K562 (cell line): ENCODE measurements around the gene CMTR1. TPM values are rescaled to one million over a fixed set of nuclear protein-coding genes. Genes with fewer than 3 reads are reported as not detected.
A peak's percentile ranks its signal among the peaks of the same experiment; 100 is the strongest.

ENCODE experiments used
- CCNT2 ChIP-seq: IDR thresholded peaks from 2 replicates; pipeline ENCODE4 v1.6.1; 2011; ENCODE audit warnings: borderline replicate concordance, low read depth, mild to moderate bottlenecking, moderate library complexity, mixed read lengths, low read length; ENCODE audit not compliant: insufficient read length; ENCODE audit errors: extremely low read depth
- CTCF ChIP-seq, 3 experiments: IDR thresholded peaks in 2 of 3; conservative IDR thresholded peaks in 1 of 3; 2 replicates each; pipeline ENCODE4 v1.5.1; 2011 to 2012; ENCODE audit warnings: low read length in 3 of 3, mild to moderate bottlenecking in 3 of 3, control low read depth in 2 of 3, improper control_type of control experiment in 1 of 3, inconsistent platforms in 1 of 3, low read depth in 1 of 3, mixed read lengths in 1 of 3, moderate library complexity in 1 of 3; ENCODE audit not compliant: insufficient read depth in 2 of 3
- FOXJ3 ChIP-seq: sonication (generic); formaldehyde crosslinking; IDR thresholded peaks from 2 replicates; pipeline ENCODE4 v1.4.0; 2020; ENCODE audit warnings: mild to moderate bottlenecking, missing genetic modification reagents
- HEY1 ChIP-seq: fragments of 250-450 bp; sonication (Bioruptor Pico); IDR thresholded peaks from 2 replicates; pipeline ENCODE4 v1.5.0; 2020; ENCODE audit warnings: mild to moderate bottlenecking, moderate library complexity, borderline replicate concordance
- JUN ChIP-seq, 2 experiments: sonication (generic) in 1 of 2; formaldehyde crosslinking in 1 of 2; IDR thresholded peaks; 2 replicates each; pipeline versions ENCODE4 v1.6.1 to v1.8.0; 2012 to 2022; ENCODE audit warnings: borderline replicate concordance in 2 of 2, mild to moderate bottlenecking in 2 of 2, improper control_type of control experiment in 1 of 2, low read depth in 1 of 2, low read length in 1 of 2, missing genetic modification reagents in 1 of 2
- MLLT1 ChIP-seq, 2 experiments: fragments of 450-650 bp; IDR thresholded peaks; 2 replicates each; pipeline ENCODE4 v1.6.1; 2016
- POLR2G ChIP-seq: fragments of 200-400 bp; formaldehyde crosslinking; IDR thresholded peaks from 2 replicates; pipeline ENCODE4 v1.6.1; 2017; ENCODE audit warnings: low read depth, mild to moderate bottlenecking, antibody characterized with exemption, low read length, moderate library complexity
- REST ChIP-seq, 2 experiments: fragments of 450-650 bp; formaldehyde crosslinking in 1 of 2; IDR thresholded peaks; 2 replicates each; pipeline versions ENCODE4 v1.4.0 to v1.6.1; 2014 to 2020; ENCODE audit warnings: mild to moderate bottlenecking in 2 of 2, borderline replicate concordance in 1 of 2, low read depth in 1 of 2
- SMARCB1 ChIP-seq: IDR thresholded peaks from 2 replicates; pipeline ENCODE4 v1.6.1; 2011; ENCODE audit warnings: improper control_type of control experiment, low read depth; ENCODE audit not compliant: insufficient read length
- TAF9B ChIP-seq: fragments of 450-650 bp; IDR thresholded peaks from 2 replicates; pipeline ENCODE4 v1.6.1; 2018; ENCODE audit warnings: mild to moderate bottlenecking; ENCODE audit not compliant: partially characterized antibody
- ZFP91 ChIP-seq: sonication (generic); formaldehyde crosslinking; IDR thresholded peaks from 2 replicates; pipeline ENCODE4 v1.8.0; 2022; ENCODE audit warnings: mild to moderate bottlenecking, missing genetic modification reagents
- ZKSCAN1 ChIP-seq: fragments of 150-350 bp; IDR thresholded peaks from 2 replicates; pipeline ENCODE4 v1.6.1; 2016; ENCODE audit warnings: low read depth, low read length
- polyA plus RNA-seq, 8 experiments: library from polyadenylated mRNA; depleted of rRNA in 4 of 8; stranded (reverse) in 5 of 8; unstranded in 3 of 8; fragments of >200 nt; fragmentation: Nextera tagmentation in 2 of 8; fragmentation: Illumina TruSeq in 1 of 8; extraction: Ambion mirVana in 2 of 8; extraction: Trizol in 1 of 8; gene quantifications; 2 replicates each; pipeline versions ENCODE4 v1.2.1 to v1.2.3, GENCODE V29; 2011 to 2014; ENCODE audit warnings: inconsistent platforms in 1 of 8, missing spikeins in 1 of 8
- total RNA-seq, 7 experiments: library from RNA; depleted of rRNA in 6 of 7; stranded (reverse); fragments of >200 nt in 6 of 7; fragmentation: Illumina TruSeq in 2 of 7; extraction: Trizol in 2 of 7; gene quantifications; 2 replicates each; pipeline versions ENCODE4 v1.2.1 to v1.2.3, GENCODE V29; 2011 to 2021; ENCODE audit warnings: low replicate concordance in 1 of 7

The CMTR1 gene
- total and polyA plus RNA-seq, 9 of the 15 experiments (the other 6 are each of a cell fraction or from before 2014, with no cell fraction given): 2.9 to 63.5 (median 49.5) TPM

GRCh38 chr6:37489697-37490336, 56.8 kb downstream of the CMTR1 start (continued):
- TF ChIP-seq REST (IDR thresholded peaks at IDR 0.05; ENCODE audit: borderline replicate concordance) (peak; percentile 23; the same call in 1 of the 2 replicates), REST (CRISPR knock-in tag; IDR thresholded peaks at IDR 0.05; ENCODE audit: low read depth) (no peak), TAF9B (no peak), HEY1 (CRISPR knock-in tag) (no peak), MLLT1 (IDR thresholded peaks at IDR 0.05) (no peak), CTCF (IDR thresholded peaks at IDR 0.05 in 2 of 3, conservative IDR thresholded peaks at IDR 0.05 in 1 of 3; ENCODE audit: insufficient read depth in 2 of 3, low read depth in 1 of 3, low read length in 3 of 3) (peak; percentile 41 to 49 (median 48); a peak in 5 of 6 replicates), CCNT2 (no peak), POLR2G (peak; percentile 40; the same call in 1 of the 2 replicates), SMARCB1 (no peak), ZFP91 (no peak), FOXJ3 (no peak), JUN (IDR thresholded peaks at IDR 0.05; ENCODE audit: borderline replicate concordance, low read depth, low read length) (no peak), JUN (CRISPR knock-in tag; IDR thresholded peaks at IDR 0.05; ENCODE audit: borderline replicate concordance) (no peak), ZKSCAN1 (peak; percentile 58; the same call in 1 of the 2 replicates)
